ENCODE measurements around the gene ALPL.

ALPL gene

DNA sequence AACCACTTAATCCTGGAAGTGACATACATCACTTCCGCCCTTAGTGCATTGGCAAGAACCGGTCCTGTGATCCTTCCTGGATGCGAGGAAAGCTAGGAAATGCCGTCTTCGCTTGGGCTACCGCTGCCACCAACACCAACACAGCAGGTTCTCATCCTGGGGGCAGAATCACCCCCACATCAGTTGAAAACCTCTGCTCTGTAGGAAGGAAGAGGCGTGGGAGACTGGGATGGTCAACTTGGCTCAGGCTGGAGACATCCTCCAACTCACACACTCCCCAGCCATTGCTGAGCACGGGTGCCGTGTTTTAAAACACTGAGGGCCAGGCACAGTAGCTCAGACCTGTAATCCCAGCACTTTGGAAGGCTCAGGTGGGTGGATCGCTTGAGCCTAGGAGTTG, 74.9 kb downstream of the ALPL start:
- no peak for DNase-seq

DNA sequence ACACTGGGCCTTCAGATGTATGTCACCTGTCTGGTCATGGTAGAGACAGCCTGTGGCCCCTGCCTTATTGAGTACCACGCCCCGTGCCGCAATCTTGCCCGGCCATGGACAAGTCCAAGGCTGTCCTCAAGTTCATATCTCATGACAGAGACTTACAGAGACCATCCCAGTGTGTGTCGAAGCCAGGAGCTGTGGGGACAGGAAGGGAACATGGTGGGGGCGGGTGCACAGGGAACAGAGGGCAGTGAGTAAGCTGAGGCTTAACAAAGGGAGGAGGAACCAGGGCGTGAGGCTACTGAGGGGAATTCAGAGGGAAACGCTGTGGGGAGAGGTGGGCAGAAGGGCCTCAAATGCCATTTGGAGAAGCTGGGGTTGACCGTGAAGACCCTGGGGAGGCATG, 75.8 kb downstream of the ALPL start:
- no peak for DNase-seq

DNA sequence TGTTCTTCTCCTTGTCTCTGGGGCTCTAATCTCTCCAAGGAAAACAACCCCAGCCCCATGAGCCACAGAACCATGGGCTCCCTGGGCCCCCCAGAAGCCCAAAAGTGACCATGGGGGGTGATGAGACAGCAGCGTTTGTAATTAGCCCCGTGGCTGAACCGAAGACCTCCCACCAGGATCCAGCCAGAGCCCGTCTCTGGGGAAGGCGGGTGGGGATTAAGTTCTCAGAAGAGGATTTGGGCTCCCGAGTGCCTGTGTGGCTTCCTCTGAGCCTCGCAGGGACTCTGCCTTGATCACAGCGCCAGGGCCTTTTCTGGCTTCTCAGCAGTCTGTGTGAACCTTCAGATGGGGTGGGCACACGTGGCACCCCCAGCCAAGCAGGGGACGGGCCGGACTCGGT, 77.0 kb downstream of the ALPL start:
- no peak for DNase-seq

DNA sequence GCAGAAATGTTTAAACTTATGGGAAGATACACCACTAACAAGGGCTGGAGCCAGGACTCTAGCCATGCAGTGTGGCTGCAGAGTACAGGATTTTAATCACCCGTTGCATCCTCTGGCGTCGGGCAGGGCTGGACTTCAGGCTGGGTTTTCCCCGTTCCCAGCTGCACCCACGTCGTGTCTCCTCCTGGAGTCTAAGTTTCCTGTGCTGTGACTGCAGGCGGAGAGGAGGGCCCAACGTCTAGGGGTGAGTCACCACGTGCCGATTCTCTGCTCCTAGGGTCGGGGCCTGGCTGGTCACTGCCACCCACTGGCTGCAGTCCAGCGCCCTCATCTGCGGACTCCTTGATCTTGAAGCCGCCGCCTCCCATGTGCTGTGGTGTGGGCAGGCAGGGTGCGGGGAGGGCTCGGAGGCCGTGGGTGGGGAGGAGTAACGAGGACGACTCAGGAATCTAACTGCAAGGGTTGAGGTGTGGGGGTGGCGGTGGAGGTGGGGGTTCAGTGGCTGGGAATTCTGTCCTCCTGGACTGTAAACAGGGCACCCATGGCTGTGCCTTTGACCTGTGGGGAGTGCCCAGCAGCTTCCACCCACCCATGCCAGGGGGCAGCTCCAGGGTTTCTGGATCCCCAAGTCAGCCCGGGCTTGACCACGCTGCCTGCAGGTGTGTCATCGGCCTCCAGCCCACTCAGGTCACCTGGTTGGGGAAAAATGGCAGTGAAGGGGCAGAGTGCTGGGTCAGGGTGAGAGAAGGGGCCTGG, 77.8 kb downstream of the ALPL start:
- no peak for DNase-seq

DNA sequence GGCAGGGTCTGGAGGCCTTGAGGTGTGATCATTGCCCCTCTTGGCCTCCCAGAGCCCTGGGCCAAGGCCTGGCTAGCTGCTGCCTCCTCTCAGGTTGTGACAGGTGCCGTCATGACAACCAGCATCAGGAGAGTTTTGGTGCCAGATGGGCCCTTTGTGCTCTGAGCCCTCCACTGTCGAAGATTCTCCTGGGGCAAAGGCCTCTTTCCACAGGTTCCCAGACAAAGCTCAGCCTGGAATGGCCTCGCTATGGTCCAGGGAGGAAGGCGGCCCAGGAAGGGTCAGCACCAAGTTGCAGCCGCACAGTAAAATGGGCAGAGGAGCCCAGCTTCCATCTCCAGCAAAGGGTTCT, 78.4 kb downstream of the ALPL start:
- no peak for DNase-seq

DNA sequence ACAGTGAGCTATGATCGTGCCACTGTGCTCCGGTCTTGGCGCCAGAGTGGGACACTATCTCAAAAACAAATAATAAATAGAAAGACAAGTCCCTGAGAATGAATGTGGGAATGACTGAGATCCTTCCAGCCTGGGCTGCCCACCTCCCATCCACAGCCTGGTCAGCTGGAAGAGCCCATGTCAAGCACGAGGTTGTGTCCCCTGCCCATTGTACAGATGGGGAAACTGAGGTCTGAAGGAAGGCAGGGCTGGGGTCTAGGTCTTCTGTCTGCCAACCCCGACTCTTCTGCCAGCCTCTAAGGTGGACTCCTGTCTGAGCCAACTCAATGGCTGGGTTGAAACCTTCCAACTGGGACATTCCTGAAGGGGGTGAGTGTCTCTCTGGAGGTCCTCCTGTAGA, 80.4 kb downstream of the ALPL start:
- DNase-seq: no peak

DNA sequence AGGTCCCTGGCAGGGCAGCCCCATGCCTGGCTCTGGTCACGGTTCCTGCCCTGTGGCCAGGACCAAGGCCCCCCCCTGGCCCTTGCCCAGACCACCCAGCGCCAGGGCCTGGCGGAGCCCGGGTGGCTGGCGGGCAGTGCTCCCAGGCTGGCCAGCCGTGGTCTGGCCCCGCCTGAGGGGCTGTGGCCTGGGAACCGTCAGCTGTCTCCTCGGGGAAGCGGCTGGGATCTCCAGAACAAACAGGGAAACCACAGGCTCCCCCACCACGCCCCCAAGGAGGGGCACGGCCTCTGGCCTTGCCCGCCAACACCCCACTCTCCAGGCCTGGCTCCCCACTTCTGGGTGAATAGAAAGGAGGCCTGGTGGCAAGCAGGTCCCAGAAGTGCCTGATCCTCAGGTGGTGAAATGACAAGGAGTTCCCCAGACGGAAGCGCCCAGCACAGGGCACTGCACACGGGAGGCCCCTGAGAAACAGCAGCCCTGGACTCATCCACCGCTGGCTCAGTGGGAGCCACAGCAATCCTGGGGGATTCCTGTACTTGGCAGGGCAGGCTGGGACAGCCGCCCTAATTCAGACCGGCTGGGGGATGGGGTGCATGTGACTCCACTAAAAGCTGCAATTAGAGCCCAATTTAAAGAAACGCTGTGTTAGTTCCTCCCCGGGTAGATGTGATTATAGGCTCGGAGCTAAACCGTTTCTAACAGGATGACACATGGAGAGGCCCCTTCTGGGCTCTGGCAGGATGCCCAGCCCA, 81.1 kb downstream of the ALPL start:
- no peak for DNase-seq

DNA sequence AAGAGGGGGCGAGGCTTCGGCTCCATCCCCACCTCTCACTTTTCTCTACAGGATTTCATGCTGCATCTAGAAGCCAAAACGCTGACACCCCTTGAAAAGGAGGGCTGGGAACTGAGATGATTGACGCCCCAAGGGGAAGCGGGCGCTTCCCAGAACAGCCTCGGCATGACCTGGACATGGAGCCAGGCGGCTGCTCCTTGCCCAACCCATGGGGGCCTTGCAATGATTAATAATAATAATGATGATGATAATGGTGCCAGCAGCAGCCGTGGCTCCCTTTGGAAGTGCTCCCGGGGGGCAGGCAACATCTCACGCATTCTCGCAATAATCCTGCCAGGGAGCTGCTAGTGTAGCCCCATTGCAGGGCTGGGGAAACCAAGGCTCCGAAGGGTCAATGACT, 81.7 kb downstream of the ALPL start:
- DNase-seq: no peak

DNA sequence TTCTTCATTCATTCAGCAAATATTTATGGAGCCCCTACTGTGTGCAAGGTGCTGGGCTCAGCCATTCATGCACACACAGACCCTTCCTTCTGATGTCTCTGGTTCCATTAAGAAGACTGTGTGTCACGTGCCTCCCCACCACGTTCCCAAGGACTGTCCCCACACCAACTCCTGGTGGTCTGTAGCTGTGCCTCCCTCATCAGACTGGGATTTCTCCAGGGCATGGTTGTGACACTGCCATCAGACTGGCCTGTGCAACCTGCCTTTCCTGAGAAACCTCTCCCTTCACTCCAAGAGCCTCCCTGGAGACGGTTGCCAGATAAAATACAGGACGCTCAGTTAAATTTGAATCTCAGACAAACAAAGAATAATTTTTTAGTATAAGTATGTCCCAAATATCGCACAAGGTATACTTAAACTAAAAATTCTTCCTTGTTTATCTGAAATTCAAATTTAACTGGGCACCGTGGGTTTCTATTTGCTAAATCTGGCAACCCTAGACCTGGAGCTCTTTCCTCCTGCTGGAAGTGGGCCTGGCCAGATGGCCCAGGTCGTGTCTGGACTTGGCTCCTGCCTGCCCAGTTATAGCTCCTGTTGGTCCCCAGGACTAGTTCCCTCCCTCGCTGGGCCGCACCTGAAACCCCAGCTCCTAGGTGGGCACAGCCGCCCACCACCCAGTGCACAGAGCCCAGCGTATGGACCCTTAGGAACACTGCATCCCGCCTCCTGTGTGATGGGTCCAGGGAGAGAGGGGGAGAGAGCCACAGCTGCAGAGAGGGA, 83.1 kb downstream of the ALPL start:
- no peak for DNase-seq

DNA sequence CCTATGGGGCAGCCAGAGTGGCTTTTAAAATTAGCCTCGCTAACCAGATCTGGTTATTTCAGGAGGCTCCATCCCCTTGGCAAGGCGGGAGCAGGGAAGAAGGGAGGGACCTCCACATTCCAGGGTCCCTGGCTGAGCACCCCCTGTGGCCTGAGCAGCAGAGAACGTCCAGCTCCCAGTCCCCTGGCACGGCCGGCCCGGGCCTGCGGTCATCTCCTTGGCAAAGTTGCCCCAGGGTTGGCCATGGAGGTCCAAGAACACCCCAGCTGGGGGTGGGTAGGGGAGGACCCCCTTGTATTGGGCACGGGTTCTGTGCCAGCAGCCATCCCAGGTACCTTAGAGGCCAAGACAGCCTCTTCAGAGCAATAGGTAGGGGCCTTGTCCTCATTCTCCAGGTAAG, 84.0 kb downstream of the ALPL start:
- no peak for DNase-seq

DNA sequence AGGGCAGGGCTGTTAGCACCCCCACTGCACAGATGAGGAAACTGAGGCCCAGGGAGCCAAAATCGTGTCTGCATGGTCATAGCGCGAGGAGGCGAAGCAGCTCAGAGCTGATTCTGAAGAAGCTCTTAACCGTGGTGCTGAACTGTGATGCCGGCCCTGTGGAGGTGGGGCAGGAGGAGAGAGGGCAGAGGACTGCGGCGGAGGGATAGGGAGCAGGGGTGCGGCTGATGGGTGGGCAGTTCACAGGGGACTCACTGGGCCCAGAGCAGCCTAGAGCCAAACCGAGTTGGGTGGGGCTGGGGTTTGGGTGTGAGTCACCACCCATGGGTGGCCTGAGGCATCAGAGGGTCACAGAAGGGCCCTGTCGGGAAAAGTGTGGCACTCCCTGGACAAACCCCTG, 85.3 kb downstream of the ALPL start:
- no peak for DNase-seq

DNA sequence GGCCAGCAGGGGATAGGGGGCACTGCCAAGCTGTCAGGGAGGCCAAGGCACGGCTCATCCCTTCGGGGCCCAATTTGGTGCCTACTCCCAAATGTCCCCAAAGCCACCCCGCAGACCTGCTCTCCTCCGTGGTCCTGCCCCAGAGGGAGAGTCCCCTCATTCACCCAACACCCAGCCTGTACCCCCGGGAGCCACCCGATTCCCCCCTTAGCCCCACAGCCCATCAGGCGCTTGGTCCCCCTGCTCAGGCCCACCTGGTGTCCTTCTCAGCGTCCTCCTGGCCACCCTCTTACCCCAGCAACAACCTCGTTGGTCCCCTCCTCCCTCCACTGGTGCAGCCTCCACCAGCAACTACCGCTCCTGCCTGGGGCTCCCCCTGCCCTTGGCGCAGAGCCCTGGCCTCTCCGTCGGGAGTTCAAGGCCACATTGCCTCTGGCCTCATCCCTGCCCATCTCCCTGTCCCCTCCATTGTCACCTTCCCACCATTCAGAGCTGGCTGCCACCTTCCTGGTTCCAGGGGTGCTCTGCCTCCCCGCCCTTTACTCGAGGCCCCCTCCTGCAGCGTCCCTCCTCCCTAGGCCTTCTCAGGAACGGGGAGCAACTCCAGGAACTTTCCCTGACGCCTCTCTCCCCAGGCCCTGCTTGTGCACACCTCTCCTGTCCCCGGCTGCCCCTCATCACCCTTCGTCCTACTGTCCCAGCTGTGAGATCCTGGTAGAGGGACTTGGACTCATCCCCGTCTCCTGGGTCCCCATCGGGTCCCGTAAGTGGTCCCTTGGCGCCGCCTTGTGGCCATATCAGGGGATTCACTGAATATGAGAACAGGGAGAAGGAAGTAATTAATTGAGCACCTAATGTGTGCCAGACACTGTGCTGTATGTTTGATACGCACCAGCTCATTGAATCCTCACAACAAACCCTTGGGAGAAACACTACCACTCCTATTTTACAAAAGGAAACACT, 86.0 kb downstream of the ALPL start:
- DNase-seq: peak; percentile 66 to 71

DNA sequence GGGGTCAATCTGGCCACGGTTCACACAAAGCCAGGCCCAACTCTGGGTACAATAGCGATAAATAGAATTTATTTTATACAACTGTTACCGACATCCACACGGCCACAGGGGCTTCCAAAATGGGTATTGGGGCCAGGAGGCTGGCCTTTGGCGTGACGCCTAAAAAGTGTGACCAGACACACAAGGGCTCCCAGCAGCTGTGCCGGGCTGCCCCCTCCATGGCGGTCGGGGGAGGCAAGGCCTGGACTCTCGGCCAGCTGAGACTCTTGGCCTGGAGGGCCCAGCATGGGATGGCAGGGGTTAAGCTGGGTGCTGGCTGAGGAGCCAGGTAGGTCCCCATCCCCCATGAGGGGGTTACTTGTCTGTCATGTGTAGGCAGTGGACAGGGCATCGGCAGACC, 87.0 kb downstream of the ALPL start:
- DNase-seq: no peak

DNA sequence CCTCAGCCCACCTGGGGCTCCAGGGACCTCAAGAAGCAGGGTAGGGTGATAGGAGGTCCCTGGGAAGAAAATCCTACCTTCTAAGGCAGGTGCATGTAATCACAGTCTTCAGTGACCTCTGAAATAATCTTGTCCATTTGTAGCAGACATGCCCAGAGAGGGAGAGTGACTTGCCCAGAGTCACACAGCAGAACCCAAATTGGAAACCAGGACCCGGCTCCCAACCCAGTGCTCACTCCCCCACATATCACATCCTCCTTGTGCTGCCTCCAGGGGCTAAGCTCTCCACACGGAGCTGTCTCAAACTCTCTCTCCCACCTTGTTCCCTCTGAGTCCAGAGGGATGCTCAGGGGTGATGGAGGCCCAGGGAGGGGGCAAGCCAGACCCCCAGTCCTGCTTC, 87.4 kb downstream of the ALPL start:
- DNase-seq: no peak

DNA sequence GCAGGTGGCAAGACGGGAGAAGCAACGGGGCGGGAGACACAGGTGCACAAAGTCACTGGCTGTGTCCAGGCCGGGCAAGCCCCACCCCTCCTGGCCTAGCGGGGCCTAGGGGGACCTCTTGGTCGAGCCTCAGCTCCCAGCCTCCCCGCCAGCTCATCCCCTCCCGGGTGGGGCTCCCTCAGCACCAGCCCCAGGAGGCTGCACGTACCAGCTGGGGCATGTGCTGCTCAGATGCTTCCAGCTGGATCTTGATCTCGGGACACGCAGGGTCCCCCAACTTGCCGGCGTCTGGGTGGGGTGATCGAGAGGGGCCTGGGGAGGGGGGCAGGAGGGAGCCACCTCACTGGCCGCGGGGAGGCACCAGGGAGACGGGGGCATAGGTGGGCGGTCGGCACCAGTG, 88.5 kb downstream of the ALPL start:
- no peak for DNase-seq

DNA sequence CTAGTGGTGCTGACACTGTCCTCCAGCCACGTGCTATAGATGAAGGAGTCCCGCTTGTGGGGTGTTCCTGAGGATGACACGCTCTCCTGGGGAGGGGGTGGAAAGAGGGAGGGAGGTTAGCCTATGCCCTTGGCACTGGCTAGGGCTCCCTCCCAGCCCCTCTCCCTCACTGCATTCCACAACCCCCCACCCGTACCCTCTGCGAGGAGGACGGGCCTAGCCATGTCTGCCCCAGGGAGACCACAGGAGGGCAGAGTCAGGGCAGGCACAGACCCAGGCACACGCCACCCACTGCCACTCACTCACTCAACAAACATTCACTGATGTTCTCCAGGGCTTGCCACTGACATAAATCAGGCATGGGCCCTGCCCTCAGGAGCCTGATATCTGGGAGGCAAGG, 89.2 kb downstream of the ALPL start:
- no peak for DNase-seq

DNA sequence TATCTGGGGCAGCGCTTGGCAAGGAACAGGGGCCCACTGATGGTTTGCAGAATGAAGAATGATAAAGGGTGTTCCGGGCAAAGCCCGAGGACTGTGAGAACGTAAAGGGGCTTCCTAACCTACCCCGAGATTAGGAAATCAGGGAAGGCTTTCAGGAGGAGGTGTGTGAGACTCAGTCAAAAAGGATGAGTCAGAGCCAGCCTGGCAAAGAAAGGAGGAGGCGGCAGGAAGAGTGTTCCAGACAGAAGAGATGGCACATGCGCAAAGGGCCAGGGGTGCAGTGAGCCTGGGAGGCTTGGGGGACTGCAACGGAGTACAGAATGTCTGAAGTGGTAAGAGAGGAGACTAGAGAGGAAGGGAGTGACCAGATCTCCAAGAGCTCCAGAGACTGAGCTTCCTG, 89.7 kb downstream of the ALPL start:
- no peak for DNase-seq

DNA sequence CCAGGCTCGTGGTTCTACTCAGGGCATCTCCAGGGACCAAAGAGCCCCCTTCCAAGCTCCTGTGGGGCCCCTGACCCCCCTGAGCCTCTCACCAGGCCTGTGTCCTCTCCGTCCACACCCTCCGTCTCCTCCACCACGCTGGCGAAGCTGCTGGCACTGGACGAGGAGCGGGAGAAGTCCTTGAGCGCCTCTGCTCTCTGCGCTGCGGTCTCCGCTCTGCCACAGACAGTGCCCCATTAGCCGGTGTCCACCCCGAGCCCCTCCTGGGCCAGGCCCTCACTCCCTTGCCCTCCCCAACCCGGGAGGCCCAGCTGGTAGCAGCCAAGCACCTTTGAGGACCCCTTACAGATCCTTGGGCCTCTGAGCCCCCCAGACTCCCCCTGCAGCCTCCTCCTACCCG, 90.2 kb downstream of the ALPL start:
- no peak for DNase-seq

DNA sequence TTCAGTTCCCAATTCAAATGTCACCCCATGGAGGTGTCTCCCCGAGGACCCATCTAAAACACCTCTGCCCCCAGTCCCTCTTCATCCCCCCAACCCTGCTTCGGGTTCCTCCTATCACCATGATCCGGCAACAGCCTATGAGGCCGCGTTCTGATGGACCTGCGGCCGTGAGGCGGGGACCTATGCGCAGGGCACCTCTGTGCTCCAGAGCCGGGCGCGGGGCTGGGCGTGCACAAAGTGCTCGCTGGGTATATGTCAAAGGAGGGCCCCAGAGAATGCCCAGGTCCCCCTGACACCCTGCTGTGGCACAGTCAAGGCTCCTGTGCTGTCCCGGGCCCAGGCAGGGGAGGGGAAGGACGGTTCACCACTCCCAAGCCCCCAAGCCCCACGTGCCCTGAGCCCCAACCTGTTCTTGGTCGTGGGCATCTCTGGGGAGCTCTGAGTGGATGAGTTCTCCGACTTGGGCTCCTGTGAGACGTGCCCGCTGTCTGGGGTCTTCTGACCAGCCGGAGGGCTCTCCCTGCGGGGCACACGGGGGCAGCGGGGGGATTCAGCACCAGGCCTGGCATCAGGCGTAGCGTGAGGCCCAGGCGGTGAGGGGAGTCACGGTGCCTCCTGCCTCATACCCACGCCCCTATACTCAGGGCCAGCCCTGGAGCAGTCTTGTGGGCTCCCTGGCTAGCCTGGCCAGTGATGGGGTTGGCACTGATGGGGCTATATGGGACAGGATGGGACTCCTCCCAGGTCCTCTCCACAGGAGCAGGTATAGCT, 92.2 kb downstream of the ALPL start:
- no peak for DNase-seq

DNA sequence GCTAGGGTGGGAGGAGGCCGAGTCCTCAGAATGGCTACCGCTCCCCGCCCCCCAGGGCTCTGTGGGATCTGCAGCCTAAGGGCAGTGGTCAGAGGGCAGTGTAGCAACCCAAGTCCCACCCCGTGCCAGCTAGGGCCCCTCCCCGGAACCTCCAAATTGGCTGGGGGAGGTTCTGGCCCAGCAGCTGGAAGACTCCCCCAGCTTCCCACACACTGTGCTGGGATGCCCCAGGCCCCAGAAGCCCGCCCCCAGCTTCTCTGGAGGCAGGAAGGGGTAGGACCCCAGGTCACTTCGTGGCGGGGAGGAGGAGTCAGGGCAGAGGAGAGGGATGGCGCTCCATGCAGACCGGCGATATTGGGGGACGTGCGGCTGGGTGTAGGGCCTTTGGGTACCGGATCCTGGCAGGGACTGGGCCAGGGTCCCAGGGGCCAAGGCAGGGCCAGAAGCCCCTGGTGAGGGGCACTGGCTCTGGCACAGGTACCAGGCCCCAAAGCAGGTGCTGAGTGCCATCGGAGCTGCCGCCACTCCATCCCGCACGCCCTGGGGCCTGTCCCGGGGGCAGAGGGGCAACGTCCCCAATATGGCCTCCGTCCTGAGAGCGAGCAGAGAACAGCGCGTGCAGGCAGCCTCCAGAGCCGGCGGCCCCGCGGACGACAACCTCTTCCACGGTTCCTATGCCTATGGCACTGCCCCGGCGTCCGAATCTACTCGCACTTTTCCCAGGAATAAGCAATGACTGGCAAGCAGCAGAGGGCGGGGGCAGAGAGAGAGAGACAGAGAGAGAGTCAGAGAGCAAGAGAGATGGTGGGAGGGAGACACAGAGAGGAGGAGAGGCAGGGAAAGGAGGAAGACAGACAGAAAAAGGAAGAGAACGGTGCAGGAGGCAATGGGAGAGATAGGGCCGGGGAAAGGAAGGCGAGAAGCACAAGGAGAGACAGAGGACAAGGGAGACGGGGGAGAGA, 94.2 kb downstream of the ALPL start:
- DNase-seq: no peak

All from stimulated activated CD4-positive, alpha-beta T cell treated with anti-CD3 and anti-CD28 coated beads, Interleukin-2, amount 100 ng/mL, for 48 hours (primary cell).